NCI-H748 treated with DMSO at 0.1 percent for 48 hours (cell line): Measurements from ENCODE around the gene GALNT2.

Source experiments
- DNase-seq: peaks from one replicate; lab custom pipeline; 2025; lab: John Stamatoyannopoulos, UW

The GALNT2 gene

DNA sequence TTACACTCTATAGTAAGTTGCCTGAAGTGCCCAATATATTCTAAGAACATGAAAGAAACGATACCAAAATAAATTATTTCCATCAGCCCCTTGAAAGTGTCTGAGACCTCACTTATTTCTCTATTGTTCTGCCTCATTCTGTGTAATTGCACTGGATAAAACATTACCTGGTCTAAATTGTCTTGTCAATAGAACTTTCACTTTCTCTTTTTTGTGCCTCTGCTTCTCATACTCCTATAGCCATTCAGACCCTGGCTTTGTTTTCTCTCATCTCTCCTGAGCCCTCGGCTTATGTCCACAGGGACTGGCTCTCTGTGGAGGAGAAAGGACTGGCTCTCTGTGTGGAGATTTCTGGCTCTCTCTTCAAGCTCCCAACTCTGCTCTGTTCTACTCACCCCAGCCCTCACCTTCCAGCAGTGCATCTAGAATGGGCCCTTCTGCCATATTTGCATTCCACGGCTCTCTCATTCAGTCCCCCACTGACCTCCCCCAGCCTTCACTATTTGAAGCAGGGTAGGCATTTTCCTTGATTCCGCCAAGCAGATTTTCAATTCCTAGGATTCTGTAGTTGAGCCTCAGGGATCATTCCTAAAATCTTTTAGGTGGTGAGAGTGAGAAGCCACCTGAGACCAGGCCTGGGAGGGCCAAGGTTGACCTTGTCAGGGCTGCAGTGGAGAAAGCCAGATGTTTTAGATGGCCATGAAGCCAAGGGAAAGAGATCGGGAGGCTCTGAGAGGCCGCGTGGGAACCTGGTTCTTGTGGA, 15.9 kb upstream of the GALNT2 start:
- no peak for DNase-seq

DNA sequence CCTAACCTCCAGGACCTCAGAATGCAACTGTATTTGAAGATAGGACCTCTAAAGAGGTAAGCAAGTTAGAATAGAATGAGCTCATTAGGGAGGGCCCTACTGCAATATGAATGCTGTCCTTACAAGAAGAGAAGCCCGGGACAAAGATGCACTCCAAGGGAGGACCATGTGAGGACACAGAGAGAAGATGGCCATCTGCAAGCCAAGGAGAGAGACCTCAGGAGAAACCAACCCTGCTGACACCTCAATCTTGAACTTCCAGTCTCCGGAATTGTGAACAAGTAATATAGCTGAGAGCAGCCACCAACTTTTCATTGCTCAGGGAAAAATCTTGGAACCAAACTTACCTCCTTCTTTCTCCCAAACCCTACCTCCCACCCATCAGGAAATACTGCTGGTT, 15.0 kb upstream of the GALNT2 start:
- DNase-seq: no peak

DNA sequence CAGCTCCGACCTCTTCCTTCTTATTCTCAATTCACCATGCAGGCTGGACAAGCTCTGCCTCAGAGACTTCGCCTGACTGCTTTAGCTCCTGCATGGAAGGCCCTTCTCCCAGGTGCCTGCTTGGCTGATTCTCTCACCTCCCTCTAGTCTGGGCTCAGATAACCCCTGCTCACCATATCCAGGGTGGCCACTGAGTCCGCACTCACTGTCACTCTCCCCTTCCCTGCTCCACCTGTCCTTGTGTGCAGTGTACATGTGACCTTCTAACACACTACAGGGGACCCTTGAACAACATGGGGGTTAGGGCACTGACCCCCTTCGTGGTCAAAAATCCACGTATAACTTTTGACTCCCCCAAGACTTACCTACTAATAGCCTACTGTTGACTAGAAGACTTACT, 14.4 kb upstream of the GALNT2 start:
- DNase-seq: no peak

DNA sequence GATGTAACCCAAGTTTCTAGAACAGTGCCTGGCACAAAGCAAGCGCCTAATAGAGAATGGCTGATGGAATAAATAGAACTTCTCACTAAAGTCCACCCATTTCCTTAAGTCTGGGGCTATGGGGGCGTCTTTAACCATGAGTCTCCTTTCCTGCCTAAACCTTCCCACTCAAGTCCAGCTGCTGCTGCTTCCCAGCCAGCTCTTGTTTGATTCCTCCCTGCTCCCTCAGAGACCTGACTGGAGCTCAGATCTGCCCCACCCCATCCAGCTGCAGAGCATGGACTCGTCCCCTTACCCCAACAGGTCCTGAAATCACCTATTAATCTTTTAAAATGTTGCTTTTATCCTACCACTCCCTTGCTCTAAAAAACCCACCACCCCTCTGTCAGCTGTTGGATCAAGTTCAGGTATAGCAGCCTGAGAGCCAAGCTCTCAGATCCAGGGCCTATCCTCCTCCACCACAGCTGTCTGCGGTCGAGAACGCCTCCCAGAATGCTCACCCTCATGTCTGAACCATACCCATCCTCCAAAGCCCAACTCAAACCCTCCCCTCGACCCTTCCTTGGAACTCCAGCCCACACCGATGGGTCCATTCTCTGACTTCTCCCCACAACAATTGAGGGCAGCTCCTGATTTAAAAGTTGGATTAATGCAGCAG, 12.8 kb upstream of the GALNT2 start:
- no peak for DNase-seq

DNA sequence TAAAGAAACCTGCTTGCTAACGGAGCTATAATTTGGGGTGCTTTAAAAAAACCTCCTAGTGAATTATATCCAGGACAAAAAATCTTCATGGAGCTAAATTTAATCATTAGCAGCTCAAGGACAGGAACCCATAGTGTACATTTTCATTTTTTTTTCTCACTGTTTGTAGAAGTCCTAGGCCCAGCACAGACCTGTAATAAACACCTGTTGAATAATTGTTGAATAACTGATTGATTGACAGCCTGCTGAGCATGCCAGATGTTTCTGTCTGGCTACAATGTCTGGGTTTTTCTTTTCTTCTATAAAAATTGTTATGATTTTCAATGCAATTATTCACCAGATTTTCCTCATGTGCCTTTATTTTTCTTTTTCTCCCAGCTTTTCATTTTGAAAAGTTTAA, 10.9 kb upstream of the GALNT2 start:
- DNase-seq: no peak

DNA sequence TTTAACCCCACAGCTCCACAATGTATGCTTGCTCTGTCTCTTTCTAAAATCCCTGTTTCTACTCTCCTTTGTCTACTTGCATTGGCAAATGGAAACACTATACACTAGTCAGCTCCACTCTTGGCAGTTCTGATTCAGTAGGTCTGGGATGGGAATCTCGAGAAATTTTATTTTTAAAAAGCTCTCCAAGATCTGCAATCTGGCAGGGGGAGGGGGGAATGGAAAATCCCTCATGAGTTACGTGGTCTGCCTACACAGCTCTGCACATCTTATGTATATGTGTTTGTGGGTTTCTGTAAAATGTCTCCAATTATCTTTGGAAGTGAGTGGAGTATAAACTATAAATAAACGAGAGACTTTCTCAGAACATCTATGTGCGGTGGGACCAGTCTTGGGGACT, 9.9 kb upstream of the GALNT2 start:
- DNase-seq: no peak

DNA sequence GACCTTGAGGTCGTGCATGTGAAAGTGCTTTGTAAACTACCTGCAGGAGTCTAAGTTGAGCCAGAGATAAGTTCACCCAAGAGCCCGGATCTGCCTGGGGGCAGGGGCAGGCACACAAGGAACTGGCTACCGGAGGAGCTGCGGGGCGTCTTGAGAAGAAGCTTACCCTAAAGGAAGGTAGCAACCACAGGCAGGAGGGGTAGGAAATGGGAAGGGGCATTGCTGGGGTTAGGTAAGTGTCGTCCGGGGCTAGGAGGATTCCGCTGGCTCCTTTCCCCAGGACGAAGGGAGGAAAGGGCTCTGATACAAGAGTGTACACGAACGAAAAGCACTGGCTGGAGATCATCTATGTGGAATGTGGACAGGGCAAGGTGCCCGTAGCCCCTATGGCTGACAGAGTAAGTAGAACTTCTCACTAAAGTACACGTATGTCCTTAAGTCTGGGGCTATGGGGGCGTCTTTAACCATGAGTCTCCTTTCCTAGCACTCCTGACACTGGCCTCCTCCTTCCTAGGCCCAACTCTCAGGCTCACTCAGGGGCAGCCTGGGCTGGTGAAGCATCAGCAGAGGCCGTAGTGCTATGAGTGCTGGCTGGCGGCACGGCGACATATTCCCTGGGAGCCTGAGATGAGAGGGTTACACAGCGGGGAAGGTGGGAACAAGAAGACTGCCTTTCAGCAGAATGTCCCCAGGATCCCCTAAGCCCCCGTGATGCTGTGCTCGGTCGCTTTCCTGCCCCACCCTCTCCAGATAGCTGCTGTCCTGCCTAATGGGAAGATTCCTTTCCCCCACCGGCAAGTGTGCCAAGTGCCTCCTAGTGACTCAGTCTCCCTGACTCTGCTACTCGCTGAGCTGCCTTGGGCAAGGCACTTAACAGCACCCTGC, 9.1 kb upstream of the GALNT2 start:
- DNase-seq: no peak

DNA sequence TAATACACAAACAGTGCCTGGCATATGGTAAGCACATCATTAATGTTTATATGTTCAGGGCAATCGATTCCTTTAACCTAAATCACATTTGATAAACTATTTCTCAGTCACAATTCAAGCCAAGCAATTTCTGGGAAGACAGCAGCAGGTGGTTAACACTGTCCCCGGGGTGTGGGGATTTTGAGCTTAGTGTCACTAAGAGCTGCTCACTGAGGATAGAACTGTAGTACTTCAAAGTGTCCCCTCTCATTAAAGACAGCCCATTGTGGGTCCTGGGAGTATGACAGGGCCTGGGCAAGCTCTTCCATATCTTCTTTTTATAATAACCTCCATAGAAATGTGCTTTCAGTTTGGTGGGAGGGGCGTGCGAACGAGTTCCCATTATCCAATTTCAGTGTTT, 8.4 kb upstream of the GALNT2 start:
- no peak for DNase-seq

DNA sequence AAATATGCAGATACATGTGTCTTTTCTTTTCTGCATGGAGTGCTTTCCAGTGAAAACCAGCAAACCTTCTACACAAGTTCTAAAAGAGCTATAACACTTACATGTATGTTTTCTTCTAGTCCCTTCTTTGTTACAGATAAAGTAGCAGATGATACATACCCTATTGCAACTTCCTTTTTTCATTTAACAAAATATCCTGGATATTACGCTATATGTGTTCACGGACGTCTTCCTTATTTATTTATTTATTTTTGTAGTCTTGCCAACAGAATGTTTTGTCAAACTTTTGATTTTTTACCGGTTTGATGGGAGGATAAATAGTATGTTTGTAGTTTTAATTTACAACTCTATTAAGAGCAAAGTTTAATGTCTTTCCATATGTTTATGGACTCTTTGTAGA, 5.2 kb upstream of the GALNT2 start:
- no peak for DNase-seq

DNA sequence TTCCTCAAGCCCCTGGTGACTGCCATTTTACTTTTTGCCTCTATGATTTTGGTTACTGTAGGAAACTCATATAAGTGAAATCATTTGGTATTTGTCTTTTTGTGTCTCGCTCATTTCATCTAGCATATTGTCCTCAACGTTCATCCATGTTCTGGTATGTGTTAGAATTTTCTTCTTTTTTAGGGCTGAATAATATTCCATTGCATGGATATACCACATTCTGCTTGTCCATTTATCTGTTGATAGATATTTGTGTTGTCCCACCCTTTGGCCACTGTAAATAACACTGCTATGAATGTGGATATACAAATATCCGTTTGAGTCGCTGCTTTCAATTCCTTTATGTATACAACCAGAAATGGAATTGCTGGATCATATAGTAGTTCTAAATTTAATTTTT, 4.5 kb upstream of the GALNT2 start:
- DNase-seq: no peak

DNA sequence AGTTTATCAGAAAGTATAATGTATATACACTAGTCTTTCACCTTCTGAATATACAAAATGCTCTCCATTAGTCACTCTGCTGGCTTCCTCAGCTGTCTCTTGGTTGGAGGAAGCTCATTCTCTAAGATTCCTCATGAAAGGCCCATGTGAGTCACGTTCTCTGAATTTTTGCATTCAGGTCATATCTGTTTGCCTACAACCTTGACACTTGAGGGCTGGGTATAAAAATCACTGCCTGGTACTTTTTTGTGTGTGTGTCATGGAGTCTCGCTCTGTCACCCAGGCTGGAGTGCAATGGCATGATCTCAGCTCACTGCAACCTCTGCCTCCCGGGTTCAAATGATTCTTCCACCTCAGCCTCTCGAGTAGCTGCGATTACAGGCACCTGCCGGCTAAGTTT, 2.8 kb upstream of the GALNT2 start:
- no peak for DNase-seq

DNA sequence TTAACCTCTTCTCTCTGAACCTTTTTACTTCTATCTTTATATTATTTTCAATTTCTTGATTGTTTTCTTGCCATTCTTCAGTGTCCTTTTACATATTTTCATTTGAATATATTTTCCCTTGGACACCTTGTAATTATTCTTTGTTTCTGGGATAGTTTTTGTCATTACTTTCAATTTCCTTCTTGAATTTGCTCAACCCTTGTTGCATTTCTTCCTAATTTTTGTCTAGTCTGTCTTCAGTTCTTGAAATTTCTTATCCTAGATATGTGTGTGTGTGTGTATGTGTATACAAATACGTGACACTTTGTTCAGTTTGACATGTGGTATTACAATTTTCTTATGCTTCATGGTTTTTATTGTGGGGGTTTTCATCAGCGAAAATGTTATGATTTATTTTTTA, 1.9 kb upstream of the GALNT2 start:
- DNase-seq: no peak

DNA sequence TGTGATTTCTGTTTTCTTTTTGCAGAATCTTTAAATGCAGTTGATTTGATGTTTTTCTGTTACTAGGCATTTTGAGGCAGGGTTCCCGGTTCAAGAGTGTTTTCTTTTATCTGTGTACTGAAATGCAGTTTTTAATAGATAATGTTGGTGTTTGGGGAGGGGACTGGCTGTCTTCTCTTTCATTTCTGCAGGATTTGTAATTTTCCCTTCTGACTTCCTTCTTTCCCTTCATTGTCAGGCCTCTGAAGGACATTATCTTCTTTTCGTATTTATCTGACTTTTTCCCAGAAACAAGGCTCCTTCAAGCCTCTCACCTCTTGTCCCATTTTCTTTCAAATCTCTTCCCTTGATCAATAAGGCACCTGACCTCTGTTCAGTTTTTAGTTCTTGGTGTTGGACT, 1.5 kb upstream of the GALNT2 start:
- DNase-seq: no peak

DNA sequence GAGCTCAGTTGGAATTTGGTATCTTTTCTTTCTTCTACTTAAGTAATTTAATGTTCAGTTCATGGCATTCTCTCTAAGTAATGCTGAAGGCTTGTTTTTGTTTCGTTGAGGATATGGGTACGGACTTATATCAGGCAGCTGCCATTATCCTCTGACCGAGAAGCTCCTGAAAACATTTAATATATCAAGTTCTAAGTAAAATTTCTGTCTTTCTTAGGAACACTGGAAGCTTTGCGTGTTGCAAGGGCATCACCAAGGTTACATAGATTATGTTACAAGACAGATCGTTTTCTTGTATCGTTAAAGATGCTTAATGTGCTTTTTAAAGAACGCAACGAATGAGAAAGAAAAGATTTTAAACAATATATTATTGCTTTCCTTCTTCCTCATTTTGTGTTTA, 1.0 kb upstream of the GALNT2 start:
- DNase-seq: no peak

DNA sequence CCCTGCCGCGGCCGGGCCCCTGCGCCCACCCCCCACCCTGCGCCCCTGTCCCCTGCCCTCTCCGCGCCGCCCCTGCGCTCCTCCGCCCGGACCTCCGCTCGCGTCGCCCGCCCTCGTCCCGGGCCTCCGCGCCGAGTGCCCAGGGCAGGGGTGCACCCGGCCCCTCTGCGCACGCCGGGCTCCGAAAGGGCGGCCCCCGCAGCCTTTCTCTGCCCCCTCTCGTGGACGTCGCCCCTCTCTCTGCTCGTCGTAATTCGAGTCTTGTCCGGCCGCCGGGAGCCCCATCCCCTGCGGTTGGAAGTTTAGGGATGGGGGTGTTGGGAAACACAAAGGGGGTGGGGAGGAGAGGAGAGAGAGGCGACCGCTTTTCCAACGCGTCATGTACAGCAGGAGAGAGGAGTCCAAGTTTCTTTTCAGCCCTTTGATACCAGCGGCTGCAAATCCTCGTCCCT, 407 bp downstream of the GALNT2 start:
- no peak for DNase-seq

DNA sequence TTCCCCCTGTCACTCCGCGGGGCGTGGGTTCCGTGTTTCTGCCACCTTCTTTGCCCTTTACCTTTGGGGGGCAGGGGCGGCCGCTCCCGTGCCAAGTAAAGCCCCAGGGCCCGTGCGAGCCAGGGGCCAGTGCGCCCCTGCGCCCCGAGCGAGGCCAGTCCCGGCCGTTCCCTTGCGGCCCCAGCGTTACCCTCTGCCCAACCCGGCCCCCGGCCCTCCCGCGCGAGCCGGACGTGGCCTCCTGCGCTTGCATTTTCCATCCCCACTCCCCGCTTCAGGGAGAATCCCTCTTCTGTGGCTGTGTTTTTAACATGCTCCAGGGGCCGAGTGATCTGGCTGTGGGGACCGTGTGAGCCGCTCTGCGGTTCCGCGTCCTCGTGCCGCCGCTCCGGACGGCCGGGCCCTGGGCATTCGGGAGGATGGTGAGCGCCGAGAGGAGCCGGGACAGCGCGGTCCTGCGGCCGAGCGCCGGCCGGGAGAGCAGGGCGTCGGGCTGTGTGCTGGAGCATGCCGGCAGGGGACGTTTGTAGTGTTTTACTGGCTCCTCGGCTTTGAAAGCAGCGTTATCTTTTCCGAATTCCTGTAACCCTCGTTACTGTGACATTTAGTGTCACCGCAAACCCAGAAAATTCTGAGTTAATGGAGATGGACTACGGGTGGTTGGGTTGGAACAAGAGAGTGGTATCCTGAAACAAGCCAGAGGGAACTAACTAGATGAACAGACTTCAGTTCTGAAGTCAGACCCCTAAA, 1.0 kb downstream of the GALNT2 start:
- DNase-seq: no peak

DNA sequence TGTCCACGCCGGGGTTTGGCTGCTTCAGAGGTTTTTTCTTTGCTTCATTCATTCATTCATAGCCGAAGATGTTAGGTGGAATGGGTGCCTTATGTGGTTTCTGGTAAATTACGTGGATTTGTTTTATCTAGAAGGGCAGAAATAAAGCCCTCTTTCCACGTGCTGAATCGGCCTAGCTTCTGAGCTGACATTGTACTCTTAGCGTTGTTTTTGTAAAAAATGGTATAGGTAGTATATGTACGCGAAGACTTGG, 1.5 kb downstream of the GALNT2 start:
- no peak for DNase-seq

DNA sequence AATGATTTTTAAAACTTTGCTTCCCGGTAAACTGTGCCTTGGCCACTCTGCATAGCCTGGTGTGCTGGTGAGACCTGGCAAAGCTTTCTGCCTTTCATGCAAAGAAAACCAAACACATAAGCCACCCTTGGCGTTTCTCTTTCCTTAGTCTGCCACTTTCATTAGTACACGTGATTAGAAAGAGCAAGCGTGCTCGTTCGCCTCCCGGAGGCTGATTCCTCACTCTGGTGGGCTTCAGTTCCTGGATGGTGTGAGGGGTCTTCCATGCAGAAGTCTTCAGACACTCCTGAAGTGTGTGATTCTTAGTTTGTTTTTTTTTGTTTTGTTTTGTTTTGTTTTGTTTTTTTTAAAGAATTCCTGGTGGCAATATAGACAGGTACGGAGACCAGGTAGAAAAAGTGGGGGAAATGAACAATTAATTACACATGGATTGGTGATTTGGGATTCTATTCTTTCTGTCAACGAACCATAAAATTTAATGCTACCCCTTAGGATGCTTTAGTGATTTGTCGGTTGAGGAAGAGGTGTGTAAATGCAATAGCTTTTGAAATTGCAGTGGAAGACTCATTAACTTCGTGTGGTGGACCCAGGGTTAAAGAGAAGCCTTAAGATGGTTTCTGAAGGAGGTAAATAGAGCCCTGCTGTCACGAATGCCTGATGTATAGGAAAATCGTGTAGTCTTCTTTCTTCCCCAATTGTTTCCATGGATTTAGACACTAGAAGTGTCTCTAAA, 2.1 kb downstream of the GALNT2 start:
- DNase-seq: peak; percentile 6

DNA sequence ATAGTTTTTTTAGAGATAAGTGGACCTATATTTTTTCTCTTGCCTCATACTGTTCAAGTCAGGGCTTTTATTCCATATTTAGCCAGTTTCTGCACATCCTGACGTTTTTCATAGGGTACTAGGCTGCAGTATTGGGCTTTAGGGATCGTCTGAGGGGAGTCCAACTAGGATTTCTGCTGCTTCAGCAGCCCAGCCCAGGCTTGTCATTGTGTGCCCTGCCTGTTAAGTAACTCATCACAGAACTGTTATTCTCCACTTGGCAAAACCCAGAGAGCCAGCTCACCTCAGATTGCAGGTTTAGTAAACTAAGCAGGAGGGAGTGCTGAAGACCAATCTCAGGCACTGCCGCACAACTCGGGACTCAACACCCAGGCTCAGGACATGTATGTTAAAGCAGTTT, 2.8 kb downstream of the GALNT2 start:
- no peak for DNase-seq

DNA sequence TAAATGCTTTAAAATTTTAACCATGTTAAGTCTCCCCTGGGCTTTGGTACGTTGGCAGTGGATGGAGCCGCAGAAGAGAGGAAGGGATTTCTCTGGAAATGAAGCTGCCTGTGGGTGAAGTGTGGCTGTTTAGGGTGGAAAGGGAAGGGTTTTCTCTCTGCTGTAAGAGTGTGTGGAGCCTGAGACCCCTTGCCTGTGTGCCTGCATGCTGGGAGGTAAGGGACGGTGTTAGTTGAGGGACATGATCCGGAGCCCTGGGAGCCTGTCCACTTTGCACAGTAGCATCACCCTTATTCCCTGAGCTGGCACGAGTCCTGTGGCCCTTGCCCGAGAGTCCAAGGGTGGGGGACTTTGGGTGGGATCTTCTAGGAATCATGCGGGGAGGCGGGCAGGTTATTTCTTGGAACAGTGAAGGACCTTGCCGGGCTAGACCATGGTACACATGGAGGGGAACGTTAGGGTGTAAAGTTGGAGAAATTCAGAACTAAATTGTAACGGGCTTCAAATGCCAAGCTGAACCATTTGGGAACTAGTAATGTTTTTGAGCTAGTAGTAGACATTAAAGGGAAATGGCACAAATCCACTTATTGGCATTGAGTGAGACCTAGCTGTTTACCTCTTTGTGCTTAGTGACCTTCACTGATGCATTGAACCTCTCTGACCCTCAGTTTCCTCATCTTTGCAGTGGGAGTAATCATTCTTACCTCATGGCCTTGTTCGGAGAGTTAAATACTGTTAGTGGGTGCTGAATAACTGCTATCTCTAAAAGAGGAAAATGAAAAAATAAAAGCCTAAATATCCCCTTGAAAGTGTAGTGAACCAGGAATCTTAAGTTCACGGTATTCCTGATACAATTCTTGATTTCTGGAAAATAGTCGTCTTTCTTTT, 3.5 kb downstream of the GALNT2 start:
- no peak for DNase-seq

DNA sequence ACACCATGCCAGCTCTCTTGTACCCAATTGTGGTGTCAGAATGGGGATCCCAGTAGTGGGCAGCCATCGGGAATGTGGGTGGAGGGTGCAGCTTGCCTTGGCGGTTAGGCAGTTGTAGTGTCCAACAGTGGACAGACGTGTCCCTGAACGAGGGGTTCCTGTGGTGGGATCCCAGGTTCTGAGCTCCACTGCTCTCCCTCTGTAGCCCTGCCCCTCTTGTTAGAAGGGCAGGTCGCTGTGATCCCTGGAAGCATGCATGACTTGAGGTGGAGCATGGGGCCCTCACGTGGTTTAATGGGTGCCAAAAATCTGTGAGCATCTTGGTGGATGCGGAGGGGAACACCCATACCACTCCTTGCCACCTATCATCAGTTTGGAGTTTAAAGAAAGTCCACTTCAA, 4.3 kb downstream of the GALNT2 start:
- no peak for DNase-seq
